ENCODE data around the gene SURF1.

GRCh38 chr9:133303266-133304157 lies 52.8 kb downstream of the SURF1 start:
- no peak for TF ChIP-seq CTCF (IDR thresholded peaks at IDR 0.05)
- no peak for TF ChIP-seq EZH2 (IDR thresholded peaks at IDR 0.05; ENCODE audit: borderline replicate concordance, insufficient read depth, low read depth, low read length, poor library complexity, severe bottlenecking)

Measured in B cell (primary cell).